ENCODE measurements around the gene METTL2A.
A peak's percentile ranks its signal among the peaks of the same experiment; 100 is the strongest.
"Not testable (repeated sequence)": the region's sequence is repeated elsewhere in the genome, so short reads cannot be mapped to it uniquely, and the experiment has no call there.

The METTL2A gene

DNA sequence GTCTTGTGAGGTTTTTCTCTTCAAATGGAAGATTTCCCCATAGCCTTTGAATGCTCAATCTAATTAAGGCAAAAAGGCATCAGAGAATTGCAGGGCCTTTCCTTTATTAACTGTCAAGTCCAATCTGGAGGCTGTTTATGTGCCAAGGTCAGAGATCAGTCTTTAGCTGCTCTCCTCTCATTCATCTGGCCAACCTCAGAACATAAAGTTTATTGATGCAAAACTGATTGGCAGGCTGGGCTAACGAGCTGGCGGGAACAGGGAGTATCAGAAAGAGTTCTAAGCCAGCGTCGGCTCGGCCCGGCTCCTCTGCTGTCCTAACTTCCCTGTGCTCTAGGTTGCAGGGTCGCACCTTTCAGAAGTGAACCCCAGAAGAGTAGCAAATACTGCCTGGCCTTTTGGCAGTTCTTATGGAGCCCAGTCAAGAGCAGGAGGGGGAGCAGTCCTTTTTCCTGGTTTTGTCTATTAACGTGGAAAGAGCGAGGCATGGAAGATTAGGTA lies 47.7 kb downstream of the METTL2A start:
- POLR2A ChIA-PET; DNase-seq (ENCODE audit: extremely low spot score); CTCF ChIA-PET: not testable (repeated sequence)

GRCh38 chr17:62473030-62473982 lies 49.6 kb downstream of the METTL2A start:
- CTCF ChIA-PET; POLR2A ChIA-PET; DNase-seq (ENCODE audit: extremely low spot score): not testable (repeated sequence)

DNA sequence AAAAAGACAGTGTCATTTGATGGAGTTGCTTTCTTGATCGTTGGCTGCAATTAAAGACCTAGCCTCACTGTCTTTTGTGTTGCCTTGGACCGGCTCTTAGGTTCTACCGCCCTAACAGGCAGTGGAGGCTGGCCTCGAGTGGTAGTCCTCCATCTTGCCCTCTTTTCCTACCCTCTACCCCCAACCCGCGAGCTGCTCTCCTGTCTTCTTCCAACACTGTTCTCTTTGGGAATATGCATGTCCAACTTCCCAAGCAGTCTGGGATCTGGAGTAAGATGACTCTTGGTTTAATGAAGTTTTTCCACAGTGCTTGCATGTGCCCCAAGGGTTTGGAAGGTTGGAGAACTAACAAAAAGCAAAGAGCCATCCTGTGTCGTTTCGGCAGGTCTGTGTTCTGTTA lies 53.4 kb downstream of the METTL2A start:
- CTCF ChIA-PET: not testable (repeated sequence)

GRCh38 chr17:62477718-62478408 lies 54.2 kb downstream of the METTL2A start:
- peak; percentile 34 for DNase-seq (ENCODE audit: extremely low spot score)
- CTCF ChIA-PET, POLR2A ChIA-PET: not testable (repeated sequence)

More for the DNA sequence above, 53.4 kb downstream of the METTL2A start:
- DNase-seq (ENCODE audit: extremely low spot score); POLR2A ChIA-PET: not testable (repeated sequence)

GRCh38 chr17:62478424-62478879 lies 54.8 kb downstream of the METTL2A start, which contains the start of gene TLK2:
TSS of gene TLK2 (plus strand) at chr17:62478825. CDS start at chr17:62481126, 2,301 bp downstream.
- no peak for TF ChIP-seq CTCF (IDR thresholded peaks at IDR 0.05; ENCODE audit: control extremely low read depth, extremely low read depth, low read depth, missing control alignments)
- CTCF ChIA-PET: no interaction called here
- peak; percentile 92 for DNase-seq (ENCODE audit: extremely low spot score)
- POLR2A ChIA-PET: no interaction called here

- peak; percentile 29 for DNase-seq (ENCODE audit: extremely low spot score)
- POLR2A ChIA-PET, CTCF ChIA-PET: not testable (repeated sequence)
These were observed 55.4 kb downstream of the METTL2A start for GRCh38 chr17:62478880-62479638.

DNA sequence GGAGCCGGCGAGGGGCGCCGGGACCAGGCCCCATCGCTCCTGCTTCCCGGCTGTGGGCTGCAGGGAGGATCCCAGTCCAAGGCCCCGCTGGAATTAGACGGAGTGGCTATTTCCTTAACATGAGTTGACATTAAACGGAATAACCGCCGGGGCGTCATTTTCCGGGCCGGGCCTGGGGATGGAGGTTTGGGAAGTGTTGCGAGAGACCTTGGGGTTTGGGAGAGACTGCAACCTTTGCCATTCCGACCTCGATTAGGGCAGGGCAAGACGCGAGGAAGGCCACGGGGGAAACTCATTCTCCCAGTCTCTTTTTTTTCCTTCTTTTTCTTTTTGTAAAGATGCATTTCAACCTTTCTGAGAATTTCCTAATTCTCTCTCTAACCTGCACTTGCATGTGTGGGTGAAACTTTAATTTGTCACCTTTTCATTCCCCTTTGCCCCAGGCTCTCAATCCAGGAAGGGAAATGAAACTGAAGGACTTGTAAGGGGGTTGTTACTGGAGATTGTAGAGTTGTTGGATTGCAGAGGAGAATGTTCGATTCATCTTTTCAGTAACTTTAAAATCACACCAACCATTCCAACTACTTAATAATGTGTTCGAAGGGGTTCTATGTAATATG lies 56.1 kb downstream of the METTL2A start:
- CTCF ChIA-PET; POLR2A ChIA-PET; DNase-seq (ENCODE audit: extremely low spot score): not testable (repeated sequence)

- CTCF ChIA-PET: interaction anchor here (0.8 kb wide), 1 partner anchor 70 kb away, joined by 3 read pairs; no protein-coding TSS in a partner anchor
- not testable (repeated sequence) for DNase-seq (ENCODE audit: extremely low spot score)
- POLR2A ChIA-PET: interaction anchor here (0.6 kb wide), 1 partner anchor 1219 kb away, joined by 7 read pairs; no protein-coding TSS in a partner anchor
These were observed 58.9 kb downstream of the METTL2A start for GRCh38 chr17:62482553-62482952.

GRCh38 chr17:62490990-62491389 lies 67.3 kb downstream of the METTL2A start:
- DNase-seq (ENCODE audit: extremely low spot score); POLR2A ChIA-PET: not testable (repeated sequence)
- CTCF ChIA-PET: interaction anchor here (1.0 kb wide), 1 partner anchor 70 kb away, joined by 3 read pairs; no protein-coding TSS in a partner anchor

DNA sequence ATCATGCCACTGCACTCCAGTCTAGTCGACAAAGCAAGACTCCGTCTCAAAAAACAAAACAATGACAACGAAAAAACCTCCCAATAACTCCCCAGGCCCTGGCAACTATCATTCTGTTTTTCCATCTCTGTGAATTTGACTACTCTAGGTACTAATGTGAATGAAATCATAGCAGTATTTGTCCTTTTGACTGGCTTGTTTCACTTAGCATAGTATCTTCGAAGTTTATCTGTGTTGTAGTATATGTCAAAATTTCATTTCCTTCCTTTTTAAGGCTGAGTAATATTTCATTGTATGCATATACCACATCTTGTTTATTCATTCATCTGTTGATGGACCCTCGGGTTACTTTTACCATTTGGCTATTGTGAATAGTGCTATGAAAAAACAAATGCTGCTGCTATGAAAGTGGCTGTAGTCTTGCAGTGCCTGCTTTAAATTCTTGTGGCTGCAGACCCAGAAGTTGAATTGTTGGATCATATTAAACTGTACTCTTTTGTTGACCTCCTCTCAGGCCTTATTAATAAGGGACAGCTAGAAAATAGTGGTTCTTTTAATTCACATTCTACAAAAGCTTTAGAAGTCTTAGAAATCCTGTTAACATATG lies 69.5 kb downstream of the METTL2A start:
- POLR2A ChIA-PET; DNase-seq (ENCODE audit: extremely low spot score); CTCF ChIA-PET: not testable (repeated sequence)

GRCh38 chr17:62494073-62494472 lies 70.4 kb downstream of the METTL2A start:
- POLR2A ChIA-PET; DNase-seq (ENCODE audit: extremely low spot score); CTCF ChIA-PET: not testable (repeated sequence)

DNA sequence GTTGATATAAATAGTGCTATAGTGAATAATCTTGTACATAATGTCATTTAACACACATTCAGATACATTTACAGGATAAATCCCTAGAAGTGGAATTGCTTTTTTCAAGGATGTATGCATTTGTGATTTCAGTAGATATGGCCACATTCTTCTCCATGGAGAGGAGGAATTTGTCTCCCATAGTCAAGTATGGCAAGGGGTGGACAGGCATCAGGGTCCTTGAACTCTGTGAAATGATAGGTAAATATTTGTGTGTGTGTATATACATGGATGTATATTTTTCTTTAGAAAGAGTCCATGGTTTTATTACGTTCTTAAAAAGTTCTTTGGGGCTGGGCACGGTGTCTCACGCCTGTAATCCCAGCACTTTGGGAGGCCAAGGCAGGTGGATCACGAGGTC lies 72.6 kb downstream of the METTL2A start:
- POLR2A ChIA-PET; CTCF ChIA-PET; DNase-seq (ENCODE audit: extremely low spot score): not testable (repeated sequence)

DNA sequence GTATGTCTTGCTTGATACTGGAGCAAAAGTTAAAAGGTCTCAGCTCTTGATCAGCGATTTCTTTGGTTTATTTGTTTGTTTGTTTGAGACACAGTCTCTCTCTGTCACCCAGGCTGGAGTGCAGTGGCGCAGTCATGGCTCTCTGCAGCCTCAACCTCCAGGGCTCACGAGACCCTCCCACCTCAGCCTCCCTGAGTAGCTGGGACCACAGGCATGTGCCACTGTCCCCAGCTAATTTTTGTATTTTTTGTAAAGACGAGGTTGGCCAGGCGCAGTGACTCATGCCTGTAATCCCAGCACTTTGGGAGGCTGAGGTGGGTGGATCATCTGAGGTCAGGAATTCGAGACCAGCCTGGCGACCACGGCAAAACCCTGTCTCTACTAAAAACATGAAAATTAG lies 75.1 kb downstream of the METTL2A start:
- POLR2A ChIA-PET; CTCF ChIA-PET; DNase-seq (ENCODE audit: extremely low spot score): not testable (repeated sequence)

All from GM10248 (cell line).